HG03159 (cell line): Measurements from ENCODE around the gene PRDM16.

Experiments used
- ATAC-seq: cut with Tn5 transposase; IDR thresholded peaks from one replicate; pipeline ENCODE4 v1.9.1; 2021; ENCODE audit warnings: mild to moderate bottlenecking, moderate library complexity; ENCODE audit not compliant: unreplicated experiment

PRDM16 gene

DNA sequence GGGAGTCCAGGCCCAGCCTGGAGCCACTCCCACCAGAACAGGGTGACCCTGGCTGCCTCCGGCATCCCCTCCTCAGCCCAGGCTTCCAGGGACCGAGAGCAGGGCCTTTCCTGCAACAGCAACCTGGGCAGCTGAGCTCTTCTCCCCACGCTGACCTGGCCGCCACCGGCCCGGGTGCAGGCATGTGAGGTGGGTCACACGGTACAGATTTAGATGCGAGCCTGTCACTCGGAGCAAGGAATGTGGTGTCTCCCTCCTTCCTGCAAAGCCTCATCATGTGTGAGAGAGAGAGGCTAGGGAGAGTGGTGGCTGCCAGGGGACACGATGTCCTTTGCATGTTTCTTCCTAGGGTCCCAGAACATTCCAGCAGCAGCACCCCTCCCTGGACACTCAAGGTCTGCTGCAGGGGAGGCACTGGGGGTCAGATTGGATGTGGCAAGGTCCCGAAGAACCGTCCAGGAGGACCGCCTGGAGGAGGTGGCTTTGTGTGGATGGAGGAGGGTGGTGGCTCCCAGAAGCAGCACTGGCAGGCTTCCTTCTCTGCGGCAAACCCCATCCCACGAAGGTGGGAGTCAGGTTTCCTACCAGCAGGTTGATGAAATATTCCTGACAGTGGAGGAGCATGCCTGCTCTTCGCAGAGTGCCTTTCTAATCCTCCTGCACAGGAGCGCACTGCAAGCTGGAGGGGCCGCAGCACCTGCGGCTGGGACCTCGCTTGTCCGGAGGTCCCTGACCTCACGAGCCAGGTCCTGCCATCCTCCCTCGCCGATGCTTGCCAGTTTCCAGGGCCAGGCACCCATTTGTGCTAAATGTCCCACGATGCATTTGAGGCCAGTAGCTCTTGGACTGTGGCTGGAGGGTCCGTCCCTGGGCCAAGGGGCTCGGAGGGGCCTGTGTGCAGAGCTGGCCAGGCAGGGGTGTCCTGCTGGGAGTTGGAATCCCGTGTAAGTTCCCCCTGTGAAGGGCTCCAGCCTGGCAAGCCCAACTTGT lies 68.4 kb downstream of the PRDM16 start:
- no peak for ATAC-seq

- ATAC-seq = no peak
Measured at GRCh38 chr1:3138623-3139151, 69.7 kb downstream of the PRDM16 start.

DNA sequence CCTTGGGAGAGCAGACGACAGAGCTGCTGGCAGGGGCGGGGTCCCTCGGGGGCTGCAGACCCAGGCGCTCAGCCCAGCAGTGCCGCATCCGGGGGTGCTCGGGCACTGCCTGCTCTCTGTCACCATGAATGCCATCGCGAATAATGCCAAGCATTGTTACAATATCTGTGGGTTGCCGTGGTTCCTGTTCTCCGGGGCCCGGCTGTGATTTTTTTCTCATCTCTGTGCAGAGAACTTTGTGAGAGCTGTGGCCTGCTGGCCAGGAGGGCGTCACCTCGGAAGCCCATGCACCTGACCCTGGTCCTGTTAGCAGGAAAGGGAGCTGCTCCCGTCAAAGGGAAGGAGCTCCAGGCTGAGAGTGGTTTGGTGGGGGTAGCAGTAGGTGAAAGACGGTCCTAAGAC lies 70.4 kb downstream of the PRDM16 start:
- no peak for ATAC-seq

- ATAC-seq = no peak
Measured at GRCh38 chr1:3139871-3140361, 70.9 kb downstream of the PRDM16 start.

DNA sequence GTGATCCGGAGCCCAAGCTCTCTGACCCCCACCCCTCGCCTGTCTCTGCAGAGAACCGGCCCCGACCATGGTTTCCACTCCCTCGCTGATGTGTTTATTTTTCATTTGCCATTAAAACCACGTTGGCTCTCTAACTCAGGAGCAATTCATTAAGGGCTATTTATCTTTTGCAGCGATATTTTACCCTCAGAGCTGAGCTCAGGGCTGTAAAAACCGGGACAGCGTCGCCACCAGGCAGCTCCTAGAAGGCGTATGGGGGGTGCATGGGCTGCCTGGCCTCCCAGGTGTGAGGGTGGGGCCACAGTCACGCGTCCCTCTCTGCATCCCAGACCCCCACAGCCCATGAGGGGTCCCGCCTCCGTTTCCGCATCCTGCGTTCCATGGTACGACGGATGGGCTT lies 71.4 kb downstream of the PRDM16 start:
- no peak for ATAC-seq

GRCh38 chr1:3141129-3141528 lies 72.1 kb downstream of the PRDM16 start:
- ATAC-seq = no peak

DNA sequence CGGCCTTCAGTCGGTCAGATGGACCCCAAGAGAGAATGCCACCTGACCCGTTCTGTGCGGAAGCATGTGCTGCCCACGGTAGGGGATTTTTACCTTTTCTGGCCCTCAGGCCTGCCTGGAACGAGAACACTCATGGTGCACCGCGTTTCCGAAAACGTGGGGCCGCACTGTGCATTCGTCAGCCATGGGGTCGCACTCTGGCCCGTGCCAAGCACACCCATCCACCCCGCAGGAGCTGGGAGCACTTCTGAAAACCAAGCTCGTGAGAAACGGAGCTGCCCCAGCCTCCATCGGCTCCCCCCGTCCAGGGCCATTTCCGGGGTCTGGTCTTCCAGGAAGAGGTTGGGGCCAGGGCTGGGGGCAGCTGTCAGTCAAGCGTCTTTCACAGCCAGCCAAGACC lies 72.8 kb downstream of the PRDM16 start:
- no peak for ATAC-seq

GRCh38 chr1:3142236-3142635 lies 73.2 kb downstream of the PRDM16 start:
- ATAC-seq = no peak

- no peak for ATAC-seq
Measured at GRCh38 chr1:3142751-3143150, 73.7 kb downstream of the PRDM16 start.

GRCh38 chr1:3145532-3146325 lies 76.7 kb downstream of the PRDM16 start:
- ATAC-seq = no peak

GRCh38 chr1:3146458-3146857 lies 77.5 kb downstream of the PRDM16 start:
- no peak for ATAC-seq

DNA sequence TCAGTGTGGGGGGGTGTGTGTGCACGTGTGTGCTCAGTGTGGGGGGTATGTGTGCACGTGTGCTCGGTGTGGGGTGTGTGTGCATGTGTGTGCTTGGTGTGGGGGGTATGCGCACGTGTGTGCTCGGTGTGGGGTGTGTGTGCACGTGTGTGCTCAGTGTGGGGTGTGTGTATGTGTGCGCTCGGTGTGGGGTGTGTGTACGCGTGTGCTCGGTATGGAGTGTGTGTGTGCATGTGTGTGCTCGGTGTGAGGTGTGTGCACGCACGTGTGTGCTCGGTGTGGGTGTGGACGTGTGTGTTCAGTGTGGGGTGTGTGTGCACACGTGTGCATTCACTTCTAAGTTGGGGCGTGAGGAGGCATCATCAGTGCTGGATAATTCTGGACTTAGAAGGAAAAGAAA lies 77.9 kb downstream of the PRDM16 start:
- ATAC-seq = no peak

GRCh38 chr1:3148171-3148570 lies 79.2 kb downstream of the PRDM16 start:
- no peak for ATAC-seq

- ATAC-seq = no peak
Measured at GRCh38 chr1:3149277-3149676, 80.3 kb downstream of the PRDM16 start.

DNA sequence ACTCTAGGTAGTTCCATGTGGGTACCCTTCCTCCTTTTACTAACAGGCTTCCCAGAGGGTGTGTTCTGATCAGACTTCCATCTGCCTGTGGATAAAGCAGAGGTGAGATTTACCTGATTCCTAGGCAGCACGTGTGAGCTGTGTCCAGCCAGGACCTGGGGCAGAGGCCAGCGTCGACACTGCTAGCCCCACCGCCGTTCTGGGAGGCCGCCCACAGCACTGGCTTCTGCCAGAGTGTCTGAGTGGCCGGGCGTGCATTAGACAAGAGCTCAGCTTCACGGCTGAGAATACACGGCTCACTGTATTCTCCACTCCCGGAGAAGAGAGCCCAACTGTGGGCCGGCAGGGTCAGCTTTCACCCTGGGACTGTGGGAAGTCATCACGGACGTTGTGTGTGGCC lies 82.5 kb downstream of the PRDM16 start:
- no peak for ATAC-seq

- no peak for ATAC-seq
Measured at GRCh38 chr1:3152143-3152542, 83.1 kb downstream of the PRDM16 start.

GRCh38 chr1:3153197-3153596 lies 84.2 kb downstream of the PRDM16 start:
- no peak for ATAC-seq

- no peak for ATAC-seq
Measured at GRCh38 chr1:3153902-3154795, 85.1 kb downstream of the PRDM16 start.

DNA sequence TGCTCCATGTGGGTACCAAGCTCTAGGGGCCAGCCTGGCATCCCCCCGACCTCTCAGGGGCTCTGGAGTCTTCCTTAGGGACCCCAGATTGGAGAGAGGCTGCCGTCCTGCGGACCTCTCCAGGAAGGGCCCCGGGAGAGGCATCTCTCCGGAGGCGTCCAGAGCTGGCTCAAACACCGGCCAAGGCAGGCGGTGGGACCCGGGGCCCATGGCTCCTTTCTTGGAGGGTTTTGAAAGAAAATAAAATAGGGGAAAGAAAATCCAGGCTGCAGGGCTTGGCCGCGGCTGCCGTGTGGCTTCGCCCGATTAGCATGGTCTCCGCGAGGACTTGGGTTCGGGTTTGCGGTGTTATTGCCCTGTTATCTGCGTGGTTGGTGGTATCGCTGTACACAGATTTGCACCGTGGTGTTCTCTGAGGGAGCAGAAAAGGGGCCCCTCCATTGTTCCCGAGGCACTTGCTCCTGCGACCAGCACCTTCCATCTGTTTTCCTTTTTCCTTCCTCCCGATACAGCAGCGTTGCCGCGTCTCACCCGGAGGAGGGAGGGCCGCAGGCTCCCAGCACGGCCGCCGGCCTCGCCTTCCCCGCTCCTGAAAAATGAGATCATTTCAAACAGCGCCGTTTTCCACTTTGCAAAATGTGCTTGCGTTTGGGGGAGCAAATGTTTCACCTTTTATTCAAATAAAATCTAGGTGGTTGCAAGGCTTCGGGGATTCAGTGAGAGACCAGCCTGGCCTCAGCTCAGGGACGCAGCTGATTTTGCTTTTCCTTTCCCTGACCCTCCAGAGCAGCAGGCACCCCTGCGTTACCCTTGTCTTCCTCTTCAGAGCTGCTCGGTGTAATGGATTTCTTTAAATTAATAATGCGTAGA lies 86.3 kb downstream of the PRDM16 start:
- no peak for ATAC-seq

GRCh38 chr1:3155926-3156220 lies 86.9 kb downstream of the PRDM16 start:
- ATAC-seq = no peak
